HEK293 (cell line): ENCODE results near the gene HTR7.
A peak's percentile ranks its signal among the peaks of the same experiment; 100 is the strongest.

Source experiments
- CTCF ChIA-PET: fragments of 350-600 bp; formaldehyde crosslinking; extraction: SDS; loops from one replicate; lab custom pipeline; 2021; ENCODE audit warnings: antibody characterized with exemption; lab: Yijun Ruan, JAX
- POLR2A ChIA-PET: fragments of 300-600 bp; formaldehyde crosslinking; extraction: SDS; loops from one replicate; lab custom pipeline; 2020; ENCODE audit warnings: antibody characterized with exemption, inconsistent platforms; lab: Yijun Ruan, JAX
- H3K27ac ChIP-seq: fragments of 200-500 bp; sonication (Bioruptor generic); 2 replicates; pipeline ENCODE4 v1.5.1; 2014; ENCODE audit warnings: low read depth, low read length, control low read depth, inconsistent platforms; ENCODE audit errors: extremely low read depth
- H3K36me3 ChIP-seq, 2 experiments: fragments of 200-500 bp in 1 of 2; sonication (Bioruptor generic) in 1 of 2; 1 replicate in 1 of 2; 2 replicates in 1 of 2; pipeline ENCODE4 v1.5.1; 2014 to 2017; ENCODE audit warnings: inconsistent platforms in 2 of 2, low read length in 2 of 2; ENCODE audit not compliant: control insufficient read depth in 2 of 2, insufficient read depth in 1 of 2
- H3K4me1 ChIP-seq: fragments of 200-500 bp; sonication (Bioruptor generic); 2 replicates; pipeline ENCODE4 v1.5.1; 2014; ENCODE audit warnings: mild to moderate bottlenecking, low read length, inconsistent platforms; ENCODE audit not compliant: control insufficient read depth, insufficient read depth
- H3K4me3 ChIP-seq: 2 replicates; pipeline ENCODE4 v1.5.1; 2011; ENCODE audit warnings: low read depth, mild to moderate bottlenecking, control low read depth, low read length, moderate library complexity
- H3K9me3 ChIP-seq: fragments of 200-500 bp; sonication (Bioruptor generic); 2 replicates; pipeline ENCODE4 v1.5.1; 2014; ENCODE audit warnings: low read depth, low read length, inconsistent platforms; ENCODE audit not compliant: control insufficient read depth, insufficient read depth
- BCL11A ChIP-seq: fragments of 450-650 bp; formaldehyde crosslinking; IDR thresholded peaks from 2 replicates; pipeline ENCODE4 v1.5.1; 2016; ENCODE audit warnings: low read depth, missing biosample characterization, missing genetic modification characterization
- FEZF1 ChIP-seq: fragments of 450-650 bp; formaldehyde crosslinking; IDR thresholded peaks from 2 replicates; pipeline ENCODE4 v1.5.1; 2016; ENCODE audit warnings: missing biosample characterization, missing genetic modification characterization
- GFI1B ChIP-seq: fragments of 450-650 bp; formaldehyde crosslinking; IDR thresholded peaks from 2 replicates; pipeline ENCODE4 v1.5.1; 2016; ENCODE audit warnings: missing biosample characterization, missing genetic modification characterization
- GLI4 ChIP-seq: fragments of 450-650 bp; formaldehyde crosslinking; IDR thresholded peaks from 2 replicates; pipeline ENCODE4 v1.5.1; 2016; ENCODE audit warnings: missing biosample characterization, missing genetic modification characterization
- HOXA7 ChIP-seq: sonication (generic); formaldehyde crosslinking; IDR thresholded peaks from 2 replicates; pipeline ENCODE4 v1.8.1; 2022; ENCODE audit warnings: missing genetic modification reagents, borderline replicate concordance
- KLF1 ChIP-seq: fragments of 450-650 bp; formaldehyde crosslinking; IDR thresholded peaks from 2 replicates; pipeline ENCODE4 v1.5.1; 2016; ENCODE audit warnings: missing biosample characterization, missing genetic modification characterization
- KLF8 ChIP-seq: fragments of 450-650 bp; formaldehyde crosslinking; IDR thresholded peaks from 2 replicates; pipeline ENCODE4 v1.5.1; 2016; ENCODE audit warnings: missing biosample characterization, missing genetic modification characterization
- MEIS1 ChIP-seq: sonication (generic); formaldehyde crosslinking; IDR thresholded peaks from 2 replicates; pipeline ENCODE4 v1.8.1; 2022; ENCODE audit warnings: missing genetic modification reagents, mild to moderate bottlenecking, borderline replicate concordance
- OSR2 ChIP-seq: fragments of 450-650 bp; formaldehyde crosslinking; IDR thresholded peaks from 2 replicates; pipeline ENCODE4 v1.5.1; 2016; ENCODE audit warnings: missing biosample characterization, missing genetic modification characterization
- SALL2 ChIP-seq: fragments of 450-650 bp; formaldehyde crosslinking; IDR thresholded peaks from 2 replicates; pipeline ENCODE4 v1.5.0; 2017; ENCODE audit warnings: missing biosample characterization, mild to moderate bottlenecking, missing genetic modification characterization, borderline replicate concordance
- SP2 ChIP-seq: fragments of 450-650 bp; formaldehyde crosslinking; IDR thresholded peaks from 2 replicates; pipeline ENCODE4 v1.5.1; 2016; ENCODE audit warnings: missing biosample characterization, missing genetic modification characterization
- SP3 ChIP-seq: fragments of 450-650 bp; formaldehyde crosslinking; IDR thresholded peaks from 2 replicates; pipeline ENCODE4 v1.5.1; 2016; ENCODE audit warnings: missing biosample characterization, missing genetic modification characterization
- SP7 ChIP-seq: fragments of 450-650 bp; formaldehyde crosslinking; IDR thresholded peaks from 2 replicates; pipeline ENCODE4 v1.5.1; 2016; ENCODE audit warnings: missing biosample characterization, missing genetic modification characterization
- ZBTB20 ChIP-seq: fragments of 450-650 bp; formaldehyde crosslinking; IDR thresholded peaks from 2 replicates; pipeline ENCODE4 v1.5.1; 2016; ENCODE audit warnings: missing biosample characterization, missing genetic modification characterization
- ZBTB48 ChIP-seq: fragments of 450-650 bp; formaldehyde crosslinking; IDR thresholded peaks from 2 replicates; pipeline ENCODE4 v1.5.1; 2016; ENCODE audit warnings: missing biosample characterization, missing genetic modification characterization
- ZBTB8A ChIP-seq: fragments of 450-650 bp; formaldehyde crosslinking; IDR thresholded peaks from 2 replicates; pipeline ENCODE4 v1.5.1; 2016; ENCODE audit warnings: missing biosample characterization, missing genetic modification characterization
- ZFP3 ChIP-seq: fragments of 450-650 bp; formaldehyde crosslinking; IDR thresholded peaks from 2 replicates; pipeline ENCODE4 v1.5.1; 2016; ENCODE audit warnings: low read depth, missing biosample characterization, missing genetic modification characterization
- ZNF132 ChIP-seq: fragments of 450-650 bp; formaldehyde crosslinking; IDR thresholded peaks from 2 replicates; pipeline ENCODE4 v1.5.1; 2017; ENCODE audit warnings: missing biosample characterization, missing genetic modification characterization, borderline replicate concordance
- ZNF148 ChIP-seq: fragments of 450-650 bp; formaldehyde crosslinking; IDR thresholded peaks from 2 replicates; pipeline ENCODE4 v1.5.0; 2017; ENCODE audit warnings: missing biosample characterization, missing genetic modification characterization, borderline replicate concordance
- ZNF398 ChIP-seq: fragments of 450-650 bp; formaldehyde crosslinking; IDR thresholded peaks from 2 replicates; pipeline ENCODE4 v1.5.1; 2017; ENCODE audit warnings: missing biosample characterization, missing genetic modification characterization
- ZNF416 ChIP-seq: fragments of 450-650 bp; formaldehyde crosslinking; IDR thresholded peaks from 2 replicates; pipeline ENCODE4 v1.5.1; 2016; ENCODE audit warnings: missing biosample characterization, missing genetic modification characterization
- ZNF501 ChIP-seq: fragments of 450-650 bp; formaldehyde crosslinking; IDR thresholded peaks from 2 replicates; pipeline ENCODE4 v1.5.1; 2016; ENCODE audit warnings: missing biosample characterization, missing genetic modification characterization
- ZNF544 ChIP-seq: fragments of 450-650 bp; formaldehyde crosslinking; IDR thresholded peaks from 2 replicates; pipeline ENCODE4 v1.5.0; 2017; ENCODE audit warnings: missing biosample characterization, missing genetic modification characterization
- ZNF571 ChIP-seq: fragments of 450-650 bp; formaldehyde crosslinking; IDR thresholded peaks from 2 replicates; pipeline ENCODE4 v1.5.0; 2017; ENCODE audit warnings: missing biosample characterization, missing genetic modification characterization
- ZNF645 ChIP-seq: fragments of 450-650 bp; formaldehyde crosslinking; IDR thresholded peaks from 2 replicates; pipeline ENCODE4; 2016; ENCODE audit warnings: missing biosample characterization, missing genetic modification characterization
- ZNF658 ChIP-seq: fragments of 450-650 bp; formaldehyde crosslinking; IDR thresholded peaks from 2 replicates; pipeline ENCODE4; 2016; ENCODE audit warnings: missing biosample characterization, missing genetic modification characterization
- ZNF747 ChIP-seq: fragments of 450-650 bp; formaldehyde crosslinking; IDR thresholded peaks from 2 replicates; pipeline ENCODE4 v1.5.1; 2016; ENCODE audit warnings: missing biosample characterization, missing genetic modification characterization
- ZNF776 ChIP-seq: fragments of 450-650 bp; formaldehyde crosslinking; IDR thresholded peaks from 2 replicates; pipeline ENCODE4 v1.5.0; 2017; ENCODE audit warnings: missing biosample characterization, missing genetic modification characterization, borderline replicate concordance
- ZSCAN16 ChIP-seq: fragments of 450-650 bp; formaldehyde crosslinking; IDR thresholded peaks from 2 replicates; pipeline ENCODE4 v1.5.1; 2016; ENCODE audit warnings: missing biosample characterization, missing genetic modification characterization
- TF ChIP-seq, protein P1 (sequence below): fragments of 450-650 bp; formaldehyde crosslinking; IDR thresholded peaks from 2 replicates; pipeline ENCODE4 v1.5.1; 2016; ENCODE audit warnings: missing biosample characterization, missing genetic modification characterization
- TF ChIP-seq, protein P2 (sequence below): fragments of 450-650 bp; formaldehyde crosslinking; IDR thresholded peaks from 2 replicates; pipeline ENCODE4 v1.5.1; 2017; ENCODE audit warnings: missing biosample characterization, missing genetic modification characterization

Gene HTR7

DNA sequence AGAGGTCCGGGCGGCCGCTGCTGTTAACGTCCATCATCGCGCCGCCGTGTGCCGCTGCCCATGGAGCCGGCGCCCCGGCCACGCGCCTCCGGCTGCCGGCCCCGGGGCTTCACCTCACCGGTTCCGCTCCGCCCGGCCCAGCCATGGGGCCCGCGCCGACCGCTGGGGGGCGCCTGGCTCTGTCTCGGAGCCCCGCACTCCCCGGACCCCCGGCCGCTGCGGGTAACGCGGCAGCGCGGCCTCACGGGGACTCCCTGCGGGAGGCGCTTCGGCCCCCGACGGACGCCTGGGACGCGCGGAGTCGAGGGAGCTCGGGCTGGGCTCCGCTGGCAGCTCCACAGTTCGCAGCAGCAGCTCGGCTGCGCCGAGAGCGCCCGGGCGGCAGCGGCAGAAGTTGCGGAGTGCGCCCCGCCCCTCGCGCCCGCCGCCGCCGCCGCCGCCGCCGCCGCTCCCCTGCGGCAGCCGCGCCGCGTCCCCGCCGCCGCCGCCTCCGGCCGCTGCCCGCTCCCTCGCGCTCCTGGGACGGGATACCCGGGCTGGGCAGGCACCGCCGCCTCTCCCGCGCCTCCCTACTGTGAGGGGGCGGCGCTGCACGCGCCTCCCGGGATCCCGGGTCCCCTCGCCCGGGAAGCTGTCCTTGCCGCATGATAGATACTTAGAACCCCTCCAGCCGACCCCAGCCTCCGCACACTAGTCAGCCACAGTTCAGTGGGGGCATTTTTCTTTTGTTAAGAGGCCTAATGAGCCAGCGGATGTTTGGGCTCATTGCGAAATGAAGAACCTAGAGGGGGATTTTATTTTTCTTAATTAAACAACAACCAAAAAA lies at the start of gene HTR7 (continued):
- TF ChIP-seq ZNF544 (tag by site-specific recombination) (no peak), MEIS1 (CRISPR knock-in tag) (no peak), ZNF658 (tag by site-specific recombination) (no peak), SP7 (tag by site-specific recombination) (0 out of 2 replicates have a peak, but pooled peaks have one; percentile 18), GLI4 (no peak), ZSCAN16 (no peak), ZNF571 (tag by site-specific recombination) (no peak), KLF8 (tag by site-specific recombination) (no peak), SP3 (tag by site-specific recombination) (no peak), ZBTB48 (tag by site-specific recombination) (no peak), GFI1B (tag by site-specific recombination) (no peak), HOXA7 (CRISPR knock-in tag) (no peak), ZNF132 (tag by site-specific recombination) (no peak), OSR2 (tag by site-specific recombination) (no peak), ZBTB20 (tag by site-specific recombination) (peak; percentile 90), SP2 (tag by site-specific recombination) (no peak), ZNF747 (tag by site-specific recombination) (no peak), ZFP3 (tag by site-specific recombination) (no peak), ZNF776 (tag by site-specific recombination) (no peak)
- TF ChIP-seq, protein P1, sequence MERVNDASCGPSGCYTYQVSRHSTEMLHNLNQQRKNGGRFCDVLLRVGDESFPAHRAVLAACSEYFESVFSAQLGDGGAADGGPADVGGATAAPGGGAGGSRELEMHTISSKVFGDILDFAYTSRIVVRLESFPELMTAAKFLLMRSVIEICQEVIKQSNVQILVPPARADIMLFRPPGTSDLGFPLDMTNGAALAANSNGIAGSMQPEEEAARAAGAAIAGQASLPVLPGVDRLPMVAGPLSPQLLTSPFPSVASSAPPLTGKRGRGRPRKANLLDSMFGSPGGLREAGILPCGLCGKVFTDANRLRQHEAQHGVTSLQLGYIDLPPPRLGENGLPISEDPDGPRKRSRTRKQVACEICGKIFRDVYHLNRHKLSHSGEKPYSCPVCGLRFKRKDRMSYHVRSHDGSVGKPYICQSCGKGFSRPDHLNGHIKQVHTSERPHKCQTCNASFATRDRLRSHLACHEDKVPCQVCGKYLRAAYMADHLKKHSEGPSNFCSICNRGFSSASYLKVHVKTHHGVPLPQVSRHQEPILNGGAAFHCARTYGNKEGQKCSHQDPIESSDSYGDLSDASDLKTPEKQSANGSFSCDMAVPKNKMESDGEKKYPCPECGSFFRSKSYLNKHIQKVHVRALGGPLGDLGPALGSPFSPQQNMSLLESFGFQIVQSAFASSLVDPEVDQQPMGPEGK = no peak

DNA sequence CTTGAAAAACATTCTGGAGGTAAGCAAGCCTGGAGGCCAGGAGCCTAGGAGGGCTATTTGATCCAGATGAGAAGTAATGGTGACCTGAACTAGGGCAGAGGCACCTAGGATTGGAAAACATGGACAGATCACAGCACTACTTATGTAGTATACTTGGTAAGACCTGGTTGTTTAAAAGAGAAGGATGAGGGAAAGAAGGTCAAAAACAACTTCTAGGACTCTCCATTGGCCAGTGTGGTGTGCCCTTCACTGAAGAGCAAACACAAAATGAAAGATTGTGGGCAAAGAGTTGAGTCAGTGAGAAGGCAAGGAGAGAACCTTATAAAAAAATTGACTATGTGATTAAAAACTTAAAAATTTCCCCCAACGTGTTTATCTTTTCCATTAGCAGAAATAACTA lies 48.8 kb upstream of the HTR7 start:
- ChIA-PET CTCF (no interaction called here), POLR2A (no interaction called here)
- Histone ChIP-seq H3K36me3 (peaks cover 12 to 51% of the 10 kb centered on the region in 2 experiments), H3K4me1 (no peaks in the 10 kb centered on the region), H3K4me3 (no peak overlapping the region), H3K9me3 (no peaks in the 10 kb centered on the region), H3K27ac (no peak overlapping the region)
- TF ChIP-seq, protein P2, sequence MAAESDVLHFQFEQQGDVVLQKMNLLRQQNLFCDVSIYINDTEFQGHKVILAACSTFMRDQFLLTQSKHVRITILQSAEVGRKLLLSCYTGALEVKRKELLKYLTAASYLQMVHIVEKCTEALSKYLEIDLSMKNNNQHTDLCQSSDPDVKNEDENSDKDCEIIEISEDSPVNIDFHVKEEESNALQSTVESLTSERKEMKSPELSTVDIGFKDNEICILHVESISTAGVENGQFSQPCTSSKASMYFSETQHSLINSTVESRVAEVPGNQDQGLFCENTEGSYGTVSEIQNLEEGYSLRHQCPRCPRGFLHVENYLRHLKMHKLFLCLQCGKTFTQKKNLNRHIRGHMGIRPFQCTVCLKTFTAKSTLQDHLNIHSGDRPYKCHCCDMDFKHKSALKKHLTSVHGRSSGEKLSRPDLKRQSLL (tag by site-specific recombination) = no peak
- TF ChIP-seq SALL2 (tag by site-specific recombination) (no peak), ZNF148 (tag by site-specific recombination) (no peak), FEZF1 (tag by site-specific recombination) (no peak), ZNF501 (tag by site-specific recombination) (no peak), ZNF645 (tag by site-specific recombination) (no peak), ZNF398 (no peak), ZBTB8A (tag by site-specific recombination) (no peak), KLF1 (tag by site-specific recombination) (no peak), ZNF658 (tag by site-specific recombination) (no peak), BCL11A (tag by site-specific recombination) (no peak), ZNF416 (tag by site-specific recombination) (no peak)
